ENCODE results near the gene HJURP.
A peak's percentile ranks its signal among the peaks of the same experiment; 100 is the strongest.

Gene HJURP

GRCh38 chr2:233855345-233855744 lies 1.0 kb upstream of the HJURP start:
- no peak for DNase-seq (ENCODE audit: low read depth)
- no peak for TF ChIP-seq CTCF (conservative IDR thresholded peaks at IDR 0.05; ENCODE audit: low read depth, low read length)
- H3K4me3 ChIP-seq (ENCODE audit: low read depth, low read length): no peak overlapping the region

- DNase-seq (ENCODE audit: low read depth): no peak
- TF ChIP-seq CTCF (conservative IDR thresholded peaks at IDR 0.05; ENCODE audit: low read depth, low read length): no peak
These were observed 473 bp downstream of the HJURP start for GRCh38 chr2:233853883-233854240.

GRCh38 chr2:233853353-233853752 lies 982 bp downstream of the HJURP start:
- peak overlapping the region; percentile 96 for H3K4me3 ChIP-seq (ENCODE audit: low read depth, low read length)
- TF ChIP-seq CTCF (conservative IDR thresholded peaks at IDR 0.05; ENCODE audit: low read depth, low read length): no peak

More at GRCh38 chr2:233853883-233854240, 473 bp downstream of the HJURP start:
- peak overlapping the region; percentile 96 for H3K4me3 ChIP-seq (ENCODE audit: low read depth, low read length)

GRCh38 chr2:233852056-233852455 lies 2.3 kb downstream of the HJURP start:
- no peak for TF ChIP-seq CTCF (conservative IDR thresholded peaks at IDR 0.05; ENCODE audit: low read depth, low read length)
- H3K4me3 ChIP-seq (ENCODE audit: low read depth, low read length): no peak overlapping the region
- no peak for DNase-seq (ENCODE audit: low read depth)

More at GRCh38 chr2:233853353-233853752, 982 bp downstream of the HJURP start:
- no peak for DNase-seq (ENCODE audit: low read depth)

- TF ChIP-seq CTCF (conservative IDR thresholded peaks at IDR 0.05; ENCODE audit: low read depth, low read length): no peak
- DNase-seq (ENCODE audit: low read depth): no peak
- H3K4me3 ChIP-seq (ENCODE audit: low read depth, low read length): no peak overlapping the region
These were observed 3.2 kb downstream of the HJURP start for GRCh38 chr2:233851169-233851568.

GRCh38 chr2:233850745-233851144 lies 3.6 kb downstream of the HJURP start:
- DNase-seq (ENCODE audit: low read depth): no peak
- no peak for TF ChIP-seq CTCF (conservative IDR thresholded peaks at IDR 0.05; ENCODE audit: low read depth, low read length)

GRCh38 chr2:233849607-233850271 lies 4.6 kb downstream of the HJURP start:
- no peak for TF ChIP-seq CTCF (conservative IDR thresholded peaks at IDR 0.05; ENCODE audit: low read depth, low read length)
- H3K4me3 ChIP-seq (ENCODE audit: low read depth, low read length): no peak overlapping the region
- DNase-seq (ENCODE audit: low read depth): no peak

More at GRCh38 chr2:233850745-233851144, 3.6 kb downstream of the HJURP start:
- no peak overlapping the region for H3K4me3 ChIP-seq (ENCODE audit: low read depth, low read length)

Data from choroid plexus epithelial cell (primary cell).